IgD-negative memory B cell (primary cell): ENCODE results near the gene CLMP. TPM values are rescaled to one million over a fixed set of nuclear protein-coding genes. Genes with fewer than 3 reads are reported as not detected.

Experiments
- H3K27ac Mint-ChIP-seq, 3 donors: one replicate each; pipeline ENCODE4 v1.8.0; 2020 to 2022; ENCODE audit warnings: mild to moderate bottlenecking in 3 of 3, mixed read lengths in 3 of 3, moderate library complexity in 1 of 3
- H3K27me3 Mint-ChIP-seq: one replicate; pipeline ENCODE4 v1.8.0; 2021; ENCODE audit warnings: mixed read lengths
- H3K36me3 Mint-ChIP-seq: one replicate; pipeline ENCODE4 v1.8.0; 2020; ENCODE audit warnings: mild to moderate bottlenecking, mixed read lengths
- H3K4me1 Mint-ChIP-seq, 3 donors: one replicate each; pipeline ENCODE4 v1.8.0; 2020 to 2022; ENCODE audit warnings: mixed read lengths in 3 of 3, mild to moderate bottlenecking in 1 of 3
- H3K4me3 Mint-ChIP-seq, 4 donors: one replicate each; pipeline ENCODE4 v1.8.0; 2020 to 2022; ENCODE audit warnings: mild to moderate bottlenecking in 4 of 4, mixed read lengths in 4 of 4, moderate library complexity in 3 of 4
- H3K9me3 Mint-ChIP-seq, 3 donors: one replicate each; pipeline ENCODE4 v1.8.0; 2020 to 2021; ENCODE audit warnings: mixed read lengths in 3 of 3, mild to moderate bottlenecking in 1 of 3
- polyA plus RNA-seq: library from polyadenylated mRNA; unstranded; fragments of 300-500 nt; fragmentation: Illumina TruSeq; gene quantifications from one replicate; pipeline ENCODE4 v1.2.3, GENCODE V29; 2021

Gene CLMP
- polyA plus RNA-seq, 1 donor from 2014 or later, result 0.31 TPM

DNA sequence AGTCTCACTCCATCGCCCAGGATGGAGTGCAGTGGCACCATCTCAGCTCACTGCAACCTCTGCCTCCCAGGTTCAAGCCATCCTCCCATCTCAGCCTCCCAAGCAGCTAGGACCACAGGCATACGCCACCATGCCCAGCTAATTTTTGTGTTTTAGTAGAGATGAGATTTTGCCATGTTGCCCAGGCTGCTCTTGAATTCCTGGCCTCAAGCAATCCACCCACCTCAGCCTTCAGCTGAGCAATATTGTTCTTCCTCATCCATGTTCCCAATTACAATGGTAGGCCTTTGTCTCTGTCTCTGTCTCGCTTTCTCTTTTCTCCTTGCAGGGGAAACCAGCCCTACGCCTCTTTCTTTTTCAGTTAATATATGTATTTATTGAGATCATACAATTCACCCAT, 143.4 kb downstream of the CLMP start:
- Mint-ChIP-seq H3K36me3 (peaks cover 9% of the 10 kb centered on the region), H3K27ac (peak overlapping the region in 1 of 3 donors; percentile 83), H3K4me1 (peaks cover 20 to 23% (median 21%) of the 10 kb centered on the region in 3 donors)

GRCh38 chr11:123051146-123051545, 143.9 kb downstream of the CLMP start:
- H3K9me3 Mint-ChIP-seq, result no peaks in the 10 kb centered on the region
- no peak overlapping the region for H3K4me3 Mint-ChIP-seq
- H3K27ac Mint-ChIP-seq, result no peak overlapping the region
- H3K4me1 Mint-ChIP-seq, result peaks cover 16 to 19% (median 18%) of the 10 kb centered on the region in 3 donors
- H3K36me3 Mint-ChIP-seq, result peaks cover 9% of the 10 kb centered on the region
- H3K27me3 Mint-ChIP-seq, result no peaks in the 10 kb centered on the region

More for the DNA sequence above, 143.4 kb downstream of the CLMP start:
- Mint-ChIP-seq H3K27me3 (no peaks in the 10 kb centered on the region), H3K4me3 (no peak overlapping the region), H3K9me3 (no peaks in the 10 kb centered on the region)

DNA sequence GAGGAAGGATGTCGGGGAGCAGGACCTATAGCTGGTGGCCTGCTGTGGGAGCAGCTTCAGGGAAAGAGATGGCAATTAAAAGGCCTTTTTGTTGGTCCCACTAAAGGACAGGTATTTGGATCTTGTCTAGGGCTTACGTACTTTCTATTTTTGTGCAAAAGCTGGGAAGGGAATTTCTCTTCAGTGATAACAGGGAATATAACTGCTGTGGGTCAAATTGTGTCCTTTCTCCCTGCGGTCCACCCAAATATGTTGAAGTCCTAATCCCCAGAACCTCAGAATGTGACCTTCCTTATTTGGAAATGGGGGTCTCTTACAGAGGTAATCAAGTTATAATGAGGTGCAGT, 147.1 kb downstream of the CLMP start:
- H3K36me3 Mint-ChIP-seq, result peaks cover 8% of the 10 kb centered on the region
- H3K4me1 Mint-ChIP-seq, result peaks cover 0 to 2% (median 0%) of the 10 kb centered on the region in 3 donors
- H3K27me3 Mint-ChIP-seq, result no peaks in the 10 kb centered on the region
- no peaks in the 10 kb centered on the region for H3K9me3 Mint-ChIP-seq
- no peak overlapping the region for H3K27ac Mint-ChIP-seq
- no peak overlapping the region for H3K4me3 Mint-ChIP-seq

DNA sequence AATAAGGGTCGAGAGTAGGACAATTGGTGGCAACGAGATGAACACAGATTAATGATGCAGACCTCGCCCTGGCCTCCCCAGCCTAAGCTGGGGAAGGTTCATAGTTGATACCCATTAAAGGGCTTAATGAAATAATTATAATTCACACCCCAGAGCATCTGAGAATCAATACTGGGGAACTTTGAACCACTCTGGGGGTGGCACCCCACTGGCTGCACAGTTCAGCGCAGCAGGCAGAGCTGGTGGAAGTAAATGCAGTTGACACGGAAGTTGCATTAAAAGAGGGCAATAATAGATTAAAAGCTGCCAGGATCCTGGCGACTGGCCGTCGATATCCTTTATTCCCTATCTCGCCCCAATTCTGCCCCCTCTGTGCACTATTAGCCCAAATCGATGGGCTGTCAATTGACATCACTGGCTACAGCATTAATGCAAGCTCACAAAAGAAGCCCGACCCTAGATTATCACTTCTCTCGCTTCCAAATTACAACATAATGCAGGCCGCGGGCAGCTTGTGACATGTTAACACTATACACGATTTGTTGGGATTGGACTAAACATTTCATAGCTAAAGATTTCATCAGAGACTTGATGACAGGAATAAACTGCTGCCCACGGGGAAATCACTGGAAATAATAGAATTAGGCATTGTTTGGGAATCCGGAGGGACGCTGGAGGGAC, 147.6 kb downstream of the CLMP start:
- Mint-ChIP-seq H3K4me3 (no peak overlapping the region), H3K36me3 (peaks cover 8% of the 10 kb centered on the region), H3K27me3 (no peaks in the 10 kb centered on the region), H3K9me3 (no peaks in the 10 kb centered on the region), H3K4me1 (peaks cover 0 to 2% (median 0%) of the 10 kb centered on the region in 3 donors), H3K27ac (no peak overlapping the region)

DNA sequence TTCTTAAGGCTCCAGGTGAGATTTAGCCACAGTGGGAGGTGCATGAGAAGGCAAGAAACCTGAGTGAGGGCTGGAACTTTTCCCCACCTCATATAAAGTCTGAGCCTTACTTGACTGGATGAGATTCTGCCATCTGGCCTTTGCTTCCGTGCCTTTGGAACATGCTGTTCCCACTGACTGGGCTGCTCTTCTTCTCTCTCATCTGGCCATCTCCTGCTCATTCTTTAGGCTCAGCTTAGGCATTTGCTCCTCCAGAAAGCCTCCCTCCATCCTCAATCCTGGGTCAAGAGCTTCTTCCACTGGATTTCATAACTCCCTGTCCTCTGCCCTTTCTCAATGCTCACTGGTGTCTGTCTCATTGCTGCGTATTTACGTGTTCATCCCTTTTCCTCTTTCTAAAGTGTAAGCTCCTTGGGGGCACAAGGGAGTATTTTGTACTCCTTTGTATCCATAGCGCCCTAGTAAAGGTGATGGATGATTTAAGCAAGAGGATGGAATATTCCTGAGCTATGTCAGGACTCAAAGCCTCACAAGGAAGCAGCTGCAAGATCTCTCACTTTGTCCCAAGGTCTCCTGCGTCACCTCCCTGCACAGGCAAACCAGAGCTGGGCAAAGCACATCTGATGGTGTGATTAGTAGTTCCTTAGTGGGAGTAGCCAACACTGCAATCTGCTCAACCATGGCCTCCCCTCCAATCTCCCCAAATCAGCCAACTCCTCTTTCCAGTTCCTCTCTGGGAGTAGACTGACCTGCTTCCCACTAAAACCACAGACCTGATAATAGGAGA, 148.4 kb downstream of the CLMP start:
- Mint-ChIP-seq H3K36me3 (peaks cover 4% of the 10 kb centered on the region), H3K27ac (no peak overlapping the region), H3K9me3 (no peaks in the 10 kb centered on the region), H3K4me3 (no peak overlapping the region), H3K27me3 (no peaks in the 10 kb centered on the region), H3K4me1 (peaks cover 0 to 2% (median 0%) of the 10 kb centered on the region in 3 donors)

- Mint-ChIP-seq H3K36me3 (peaks cover 3% of the 10 kb centered on the region), H3K4me1 (peaks cover 0 to 2% (median 0%) of the 10 kb centered on the region in 3 donors), H3K27me3 (no peaks in the 10 kb centered on the region), H3K9me3 (no peaks in the 10 kb centered on the region), H3K27ac (no peak overlapping the region), H3K4me3 (no peak overlapping the region)
These were observed 149.9 kb downstream of the CLMP start for GRCh38 chr11:123045101-123045500.

DNA sequence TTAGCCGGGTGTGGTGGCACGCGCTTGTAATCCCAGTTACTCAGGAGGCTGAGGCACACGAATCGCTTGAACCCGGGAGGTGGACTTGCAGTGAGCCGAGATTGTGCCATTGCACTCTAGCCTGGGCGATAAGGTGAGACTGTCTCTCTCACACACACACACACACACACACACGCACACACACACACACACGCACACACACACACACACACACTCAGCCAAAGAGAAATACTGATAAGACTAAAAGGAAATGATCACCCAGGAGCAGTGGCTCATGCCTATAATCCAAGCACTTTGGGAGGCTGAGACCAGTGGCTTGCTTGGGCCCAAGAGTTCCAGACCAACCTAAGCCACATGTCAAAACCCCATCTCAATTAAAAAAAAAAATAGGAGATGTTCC, 153.9 kb downstream of the CLMP start:
- Mint-ChIP-seq H3K4me1 (no peaks in the 10 kb centered on the region), H3K27ac (no peak overlapping the region), H3K9me3 (no peaks in the 10 kb centered on the region), H3K27me3 (no peaks in the 10 kb centered on the region), H3K36me3 (no peaks in the 10 kb centered on the region), H3K4me3 (no peak overlapping the region)

DNA sequence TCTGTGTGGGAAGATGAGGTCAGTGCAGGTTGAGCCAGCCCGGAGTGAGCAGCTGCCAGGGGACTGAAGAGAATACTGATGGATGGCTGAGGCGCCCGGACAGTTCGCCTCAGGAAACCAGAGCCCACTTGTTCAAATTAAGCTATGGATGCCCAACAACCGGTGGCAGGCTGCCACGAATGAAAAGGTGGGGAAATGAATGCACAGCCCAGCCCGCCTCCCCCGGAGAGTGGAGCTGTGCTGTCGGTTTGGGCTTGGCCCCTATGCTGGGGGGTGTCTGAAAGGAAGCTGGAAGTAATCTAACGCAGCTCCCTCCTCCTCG, 155.0 kb downstream of the CLMP start:
- Mint-ChIP-seq H3K36me3 (no peaks in the 10 kb centered on the region), H3K4me1 (no peaks in the 10 kb centered on the region), H3K27ac (no peak overlapping the region), H3K4me3 (no peak overlapping the region), H3K27me3 (peaks cover 2% of the 10 kb centered on the region), H3K9me3 (no peaks in the 10 kb centered on the region)

DNA sequence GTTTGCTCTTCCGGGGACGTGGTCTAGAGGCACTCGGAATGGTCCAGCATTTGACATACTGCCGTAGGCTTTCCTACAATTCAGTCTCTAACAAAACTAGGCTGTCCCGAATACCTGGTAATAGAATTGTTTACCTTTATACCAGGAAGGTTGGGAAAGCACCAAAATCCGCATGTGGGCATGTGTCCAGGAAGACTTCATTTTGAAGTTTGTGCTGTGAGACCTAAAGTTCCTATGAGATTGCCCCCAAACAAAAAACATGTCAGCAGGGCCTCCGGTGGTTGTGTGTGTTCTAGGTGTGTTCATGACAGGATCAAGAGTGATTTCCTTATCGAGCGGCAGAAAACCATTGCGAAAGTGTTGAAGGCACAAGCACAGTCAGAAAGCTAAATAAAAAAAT, 159.2 kb downstream of the CLMP start:
- H3K9me3 Mint-ChIP-seq, result no peaks in the 10 kb centered on the region
- no peaks in the 10 kb centered on the region for H3K4me1 Mint-ChIP-seq
- H3K4me3 Mint-ChIP-seq, result no peak overlapping the region
- peaks cover 5% of the 10 kb centered on the region for H3K27me3 Mint-ChIP-seq
- no peak overlapping the region for H3K27ac Mint-ChIP-seq
- H3K36me3 Mint-ChIP-seq, result no peaks in the 10 kb centered on the region

- H3K9me3 Mint-ChIP-seq, result no peaks in the 10 kb centered on the region
- H3K4me3 Mint-ChIP-seq, result no peak overlapping the region
- H3K4me1 Mint-ChIP-seq, result no peaks in the 10 kb centered on the region
- peaks cover 5% of the 10 kb centered on the region for H3K27me3 Mint-ChIP-seq
- no peak overlapping the region for H3K27ac Mint-ChIP-seq
- H3K36me3 Mint-ChIP-seq, result no peaks in the 10 kb centered on the region
These were observed 160.5 kb downstream of the CLMP start for GRCh38 chr11:123034597-123034996.

GRCh38 chr11:123033895-123034294, 161.2 kb downstream of the CLMP start:
- Mint-ChIP-seq H3K9me3 (no peaks in the 10 kb centered on the region), H3K4me3 (no peak overlapping the region), H3K27ac (no peak overlapping the region), H3K4me1 (no peaks in the 10 kb centered on the region), H3K36me3 (no peaks in the 10 kb centered on the region), H3K27me3 (peaks cover 5% of the 10 kb centered on the region)

- Mint-ChIP-seq H3K27ac (no peak overlapping the region), H3K4me1 (no peaks in the 10 kb centered on the region), H3K9me3 (no peaks in the 10 kb centered on the region), H3K27me3 (peaks cover 5% of the 10 kb centered on the region), H3K36me3 (no peaks in the 10 kb centered on the region), H3K4me3 (no peak overlapping the region)
These were observed 164.5 kb downstream of the CLMP start for GRCh38 chr11:123030517-123030916.

GRCh38 chr11:123020968-123021367, 174.1 kb downstream of the CLMP start:
- Mint-ChIP-seq H3K27ac (no peak overlapping the region), H3K4me3 (no peak overlapping the region), H3K9me3 (no peaks in the 10 kb centered on the region), H3K4me1 (peaks cover 8 to 13% (median 10%) of the 10 kb centered on the region in 3 donors), H3K36me3 (no peaks in the 10 kb centered on the region), H3K27me3 (peaks cover 10% of the 10 kb centered on the region)
